Mucosa of gallbladder (tissue), 1 donor: ENCODE measurements around the gene ZNF791. TPM values are rescaled to one million over a fixed set of nuclear protein-coding genes. Genes with fewer than 3 reads are reported as not detected.
"Not testable (repeated sequence)": the region's sequence is repeated elsewhere in the genome, so short reads cannot be mapped to it uniquely, and the experiment has no call there.

Source experiments
- DNase-seq: peaks from one replicate; pipeline ENCODE4 v3.0.0-alpha.2; 2020; ENCODE audit warnings: low spot score
- total RNA-seq: library from RNA; stranded (reverse); gene quantifications from one replicate; pipeline ENCODE4 v1.2.1, GENCODE V29; 2021
- donor health status: DM: no; HTN: no; CAD: no.

Gene ZNF791
- total RNA-seq, 1 donor from 2014 or later = 27.1 TPM

- no peak for DNase-seq
Measured at GRCh38 chr19:12667731-12668302, 57.1 kb downstream of the ZNF791 start.

GRCh38 chr19:12668346-12668745 is 57.6 kb downstream of the ZNF791 start:
- no peak for DNase-seq

GRCh38 chr19:12668932-12669269 is 58.2 kb downstream of the ZNF791 start:
- peak; percentile 29 for DNase-seq

- peak; percentile 79 for DNase-seq
Measured at GRCh38 chr19:12669270-12670158, 58.8 kb downstream of the ZNF791 start.

GRCh38 chr19:12670159-12670928 is 59.6 kb downstream of the ZNF791 start:
- no peak for DNase-seq

- no peak for DNase-seq
Measured at GRCh38 chr19:12672744-12673143, 62.0 kb downstream of the ZNF791 start.

GRCh38 chr19:12675399-12675798 is 64.7 kb downstream of the ZNF791 start:
- no peak for DNase-seq

- no peak for DNase-seq
Measured at GRCh38 chr19:12675940-12676339, 65.2 kb downstream of the ZNF791 start.

- peak; percentile 81 for DNase-seq
Measured at GRCh38 chr19:12676384-12676792, 65.7 kb downstream of the ZNF791 start.

- no peak for DNase-seq
Measured at GRCh38 chr19:12676928-12677327, 66.2 kb downstream of the ZNF791 start.

GRCh38 chr19:12678039-12678438 is 67.3 kb downstream of the ZNF791 start:
- not testable (repeated sequence) for DNase-seq

- DNase-seq = no peak
Measured at GRCh38 chr19:12680034-12680433, 69.3 kb downstream of the ZNF791 start.

GRCh38 chr19:12681074-12681987 is 70.6 kb downstream of the ZNF791 start, which contains the start of gene DHPS:
DHPS (minus strand) TSS chr19:12681880; CDS start chr19:12681766, 114 bp downstream.
- peak; percentile 97 for DNase-seq

Other genes with a start within 250 kb of the ZNF791 start
- 3.4 TPM for gene ZNF442, start 245.2 kb upstream of the ZNF791 start, total RNA-seq
- gene ZNF799, start 209.6 kb upstream of the ZNF791 start, total RNA-seq = 9.7 TPM
- gene ZNF443, start 169.9 kb upstream of the ZNF791 start, total RNA-seq = 6.7 TPM
- 3.7 TPM for gene ZNF709, start 126.1 kb upstream of the ZNF791 start, total RNA-seq
- gene ZNF564, start 59.4 kb upstream of the ZNF791 start, total RNA-seq = 13.9 TPM
- gene ZNF490, start 107 bp upstream of the ZNF791 start, total RNA-seq = 15.6 TPM
- 104 TPM for gene MAN2B1, start 55.8 kb downstream of the ZNF791 start, total RNA-seq
- gene WDR83, start 55.9 kb downstream of the ZNF791 start, total RNA-seq = 14.5 TPM
- 89.0 TPM for gene DHPS, start 71.0 kb downstream of the ZNF791 start, total RNA-seq
- not detected for gene GNG14, start 77.1 kb downstream of the ZNF791 start, total RNA-seq
- 8.9 TPM for gene FBXW9, start 85.7 kb downstream of the ZNF791 start, total RNA-seq
- 65.5 TPM for gene TNPO2, start 113.0 kb downstream of the ZNF791 start, total RNA-seq
- 172 TPM for gene TRIR, start 123.8 kb downstream of the ZNF791 start, total RNA-seq
- 64.8 TPM for gene GET3, start 126.6 kb downstream of the ZNF791 start, total RNA-seq
- gene BEST2, start 140.9 kb downstream of the ZNF791 start, total RNA-seq = not detected
- 128 TPM for gene HOOK2, start 164.6 kb downstream of the ZNF791 start, total RNA-seq
- gene JUNB, start 180.6 kb downstream of the ZNF791 start, total RNA-seq = 119 TPM
- 319 TPM for gene PRDX2, start 190.9 kb downstream of the ZNF791 start, total RNA-seq
- 4.1 TPM for gene THSD8, start 191.1 kb downstream of the ZNF791 start, total RNA-seq
- gene RNASEH2A, start 195.7 kb downstream of the ZNF791 start, total RNA-seq = 7.3 TPM
- not detected for gene RTBDN, start 223.7 kb downstream of the ZNF791 start, total RNA-seq
- 0.83 TPM for gene MAST1, start 227.6 kb downstream of the ZNF791 start, total RNA-seq